Stimulated activated CD8-positive, alpha-beta memory T cell treated with anti-CD3 and anti-CD28 coated beads, Interleukin-2, amount 100 ng/mL, for 48 hours (primary cell): ENCODE results near the gene SLA2.
"Not testable (repeated sequence)": the region's sequence is repeated elsewhere in the genome, so short reads cannot be mapped to it uniquely, and the experiment has no call there.

Experiments used
- DNase-seq, 2 donors: peaks; one replicate each; pipeline ENCODE4 v3.0.0-alpha.2; 2020; ENCODE audit warnings: low read depth in 2 of 2

The SLA2 gene

DNA sequence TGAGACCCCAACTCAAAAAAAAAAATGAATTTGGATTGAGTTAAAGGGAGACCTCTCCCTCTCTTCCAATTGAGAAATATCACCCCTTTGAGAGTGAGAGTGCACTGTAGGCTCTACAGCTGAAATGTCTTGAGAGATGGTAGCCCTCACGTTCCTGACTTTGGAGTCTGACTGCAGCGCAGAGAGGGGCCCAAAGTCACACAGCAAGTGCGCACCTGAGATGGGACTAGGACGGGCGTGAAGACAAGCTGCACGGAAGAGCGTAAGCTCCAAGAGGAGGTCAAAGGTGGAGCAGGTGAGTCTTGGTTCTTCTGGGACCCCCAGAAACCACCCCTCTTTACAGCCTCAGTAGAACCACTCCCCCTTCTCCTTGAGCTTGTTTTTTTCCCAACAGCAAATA, 643 bp downstream of the SLA2 start:
- DNase-seq, result no peak

DNA sequence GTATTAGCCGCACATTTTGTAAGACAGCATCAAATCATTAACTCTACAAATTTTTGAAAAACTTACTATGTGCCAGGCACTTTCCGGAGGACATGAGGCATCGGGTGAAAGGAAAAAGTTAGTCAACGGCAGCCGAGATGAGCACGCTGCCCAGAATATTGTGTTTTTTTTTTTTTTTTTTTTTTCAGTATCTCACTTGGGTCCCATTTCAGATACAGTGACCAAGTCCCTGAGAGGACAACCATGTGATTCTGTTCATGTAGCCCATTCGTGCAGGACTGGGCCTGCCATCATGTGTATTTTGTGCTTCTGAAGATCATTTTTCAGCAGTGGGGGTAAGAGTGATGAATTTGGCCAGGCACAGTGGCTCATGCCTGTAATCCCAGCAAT, 1.3 kb downstream of the SLA2 start:
- peak in 1 of 2 donors; percentile 28 for DNase-seq

DNA sequence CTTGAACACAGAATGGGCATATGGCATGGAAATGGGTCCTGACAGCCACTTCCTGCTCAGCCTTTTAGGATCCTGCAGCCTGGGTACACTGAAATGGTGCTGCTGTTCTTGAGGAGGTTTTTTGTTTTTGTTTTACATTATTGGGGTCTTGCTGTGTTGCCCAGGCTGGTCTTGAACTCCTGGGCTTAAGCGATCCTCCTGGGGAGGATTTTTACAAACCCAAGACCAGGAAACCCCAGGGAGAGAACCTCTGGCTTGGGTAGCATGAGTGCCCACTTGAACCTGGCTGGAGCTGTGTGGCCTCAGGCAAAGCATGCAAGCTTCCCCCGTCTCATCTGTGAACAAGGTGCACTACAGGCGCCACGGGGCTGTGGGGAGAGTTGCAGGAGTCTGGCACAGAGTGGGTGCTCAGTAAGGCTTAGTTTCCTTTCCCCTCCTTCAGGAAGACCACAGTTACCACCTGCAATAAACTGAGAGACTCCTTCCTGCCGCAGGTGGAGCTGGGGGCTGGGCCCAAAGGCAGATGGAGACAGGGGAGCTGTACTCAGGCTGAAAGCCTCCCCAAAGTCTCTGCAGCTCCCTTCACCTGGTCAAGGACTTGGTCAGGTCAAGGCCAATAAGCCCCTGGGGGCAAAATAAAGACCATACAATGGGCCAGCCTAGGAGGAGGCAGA, 1.8 kb downstream of the SLA2 start:
- peak; percentile 44 to 47 for DNase-seq

DNA sequence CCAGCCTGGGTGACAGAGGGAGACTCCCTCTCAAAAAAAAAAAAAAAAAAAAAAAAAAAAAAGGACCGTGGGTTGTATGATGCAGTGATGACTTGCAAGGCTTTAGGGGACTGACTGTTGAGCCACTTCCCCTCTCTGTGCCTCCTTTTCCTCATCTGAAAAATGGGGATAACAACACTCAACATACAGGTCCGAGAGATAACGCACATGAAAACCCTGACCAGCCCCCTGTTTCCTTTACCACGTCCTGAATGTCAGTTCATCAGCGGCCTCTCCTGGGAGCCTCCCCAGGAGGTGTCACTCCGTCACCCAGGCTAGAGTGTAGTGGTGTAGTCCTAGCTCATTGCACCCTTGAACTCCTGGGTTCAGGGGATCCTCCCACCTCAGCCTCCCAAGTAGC, 3.9 kb downstream of the SLA2 start:
- no peak for DNase-seq

DNA sequence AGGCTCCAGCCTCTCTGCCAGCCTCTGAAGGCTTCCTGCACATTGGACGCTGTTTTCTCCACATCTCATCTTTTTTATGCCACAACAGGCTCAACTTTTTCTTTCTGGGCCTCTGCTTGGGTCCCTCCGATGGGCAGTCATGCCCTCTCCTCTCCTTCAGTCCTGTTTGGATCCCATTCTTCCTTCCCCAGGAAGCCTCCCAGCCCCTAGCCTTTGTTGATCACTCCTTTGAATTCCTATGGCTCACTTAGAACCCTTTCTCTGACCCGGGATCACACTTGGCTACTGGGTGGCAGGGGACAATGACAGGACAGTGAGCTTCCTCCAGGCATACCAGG, 4.5 kb downstream of the SLA2 start:
- no peak for DNase-seq

DNA sequence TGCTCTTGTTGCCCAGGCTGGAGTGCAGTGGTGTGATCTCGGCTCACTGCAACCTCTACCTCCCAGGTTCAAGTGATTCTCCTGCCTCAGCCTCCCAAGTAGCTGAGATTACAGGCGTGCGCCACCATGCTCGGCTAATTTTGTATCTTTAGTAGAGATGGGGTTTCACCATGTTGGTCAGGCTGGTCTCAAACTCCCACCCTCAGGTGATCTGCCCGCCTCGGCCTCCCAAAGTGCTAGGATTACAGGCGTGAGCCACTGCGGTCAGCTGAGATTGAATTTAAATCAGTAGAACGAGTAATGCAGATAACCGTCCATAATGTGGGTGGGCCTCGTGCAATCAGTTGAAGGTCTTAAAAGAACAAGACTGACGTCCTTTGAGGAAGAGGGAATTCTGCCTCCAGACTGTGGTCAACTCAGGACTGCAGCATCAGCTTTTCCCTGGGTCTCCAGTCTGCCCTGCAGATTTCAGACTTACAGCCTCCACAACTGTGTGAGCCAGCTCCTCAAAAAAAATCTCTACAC, 7.1 kb downstream of the SLA2 start:
- DNase-seq, result not testable (repeated sequence)

DNA sequence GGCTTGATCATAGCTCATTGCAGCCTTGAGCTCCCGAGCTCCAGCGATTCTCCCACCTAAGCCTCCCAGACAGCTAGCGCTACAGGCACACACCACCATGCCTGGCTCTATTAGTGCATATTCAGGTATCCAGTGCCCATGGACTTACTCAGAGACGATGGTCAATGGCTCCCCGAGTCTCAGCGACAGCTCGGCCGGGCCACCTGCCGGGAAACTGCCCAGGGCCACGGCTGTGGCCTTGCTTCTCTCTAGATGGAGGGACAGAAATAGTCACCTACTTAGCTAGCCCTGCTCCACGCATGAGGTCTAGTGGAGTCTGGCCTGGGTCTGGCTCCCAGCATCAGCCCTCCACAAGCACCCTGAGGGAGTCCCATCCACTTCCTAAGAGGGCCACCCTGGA, 11.7 kb downstream of the SLA2 start:
- DNase-seq, result no peak

DNA sequence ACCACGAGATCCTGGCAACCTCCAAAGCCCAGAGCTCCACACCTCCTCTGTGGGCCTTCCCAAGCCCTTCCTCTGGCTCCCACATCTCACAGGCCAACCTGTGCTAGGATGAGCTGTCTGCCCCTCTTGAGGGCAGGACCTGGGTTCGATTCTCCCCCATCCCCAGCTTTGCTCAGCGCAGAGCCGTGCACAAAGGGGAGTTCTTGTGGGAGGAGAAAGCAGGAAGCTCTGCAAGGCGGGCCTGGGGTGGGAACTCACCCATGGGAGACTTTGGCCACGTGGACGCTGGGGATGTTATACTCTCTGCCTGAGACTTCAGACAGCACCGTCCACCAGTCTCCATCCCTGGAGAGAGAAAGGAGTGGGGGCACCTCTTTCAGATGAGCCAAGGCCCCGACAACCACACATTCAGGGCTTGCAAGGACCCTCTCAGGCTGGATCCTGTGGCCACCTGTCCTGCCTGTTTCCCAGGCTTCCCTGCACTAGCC, 12.7 kb downstream of the SLA2 start:
- DNase-seq, result no peak

DNA sequence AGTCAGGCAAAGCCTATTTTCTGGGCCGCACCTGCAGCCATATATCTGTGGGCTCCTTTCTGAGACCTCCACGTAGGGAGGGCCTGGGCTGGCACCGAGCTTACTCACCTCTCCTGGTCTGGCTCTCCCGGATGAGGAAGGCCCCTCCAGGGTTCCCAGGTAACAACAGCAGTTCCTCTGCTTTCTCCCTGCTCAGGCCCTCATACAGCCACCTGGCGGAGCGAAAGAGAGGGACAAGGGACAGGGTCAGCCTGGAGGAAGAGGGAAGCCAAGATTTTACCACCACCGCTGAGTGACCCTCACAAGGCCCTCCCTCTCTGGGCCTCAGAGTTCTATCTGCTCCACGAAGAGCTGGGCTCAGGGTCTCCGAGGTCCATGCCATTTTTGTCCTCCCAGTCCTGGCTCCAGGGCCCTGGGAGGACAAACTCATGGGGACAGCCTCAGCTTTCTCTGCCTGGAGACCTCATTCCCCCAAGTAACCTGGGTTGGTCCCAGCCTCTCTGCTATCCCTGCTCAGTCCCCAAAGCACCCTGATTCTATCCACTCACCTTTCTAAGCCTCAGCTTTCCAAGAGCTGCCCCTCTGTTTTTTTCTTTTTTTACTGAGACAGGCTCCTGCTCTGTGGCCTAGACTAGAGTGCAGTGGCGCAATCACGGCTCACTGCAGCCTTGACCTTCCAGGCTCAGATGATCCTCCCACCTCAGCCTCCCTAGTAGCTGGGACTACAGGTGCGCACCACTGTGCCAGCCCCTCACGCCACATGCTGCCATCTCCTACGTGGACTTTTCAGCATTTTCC, 13.3 kb downstream of the SLA2 start:
- no peak for DNase-seq

DNA sequence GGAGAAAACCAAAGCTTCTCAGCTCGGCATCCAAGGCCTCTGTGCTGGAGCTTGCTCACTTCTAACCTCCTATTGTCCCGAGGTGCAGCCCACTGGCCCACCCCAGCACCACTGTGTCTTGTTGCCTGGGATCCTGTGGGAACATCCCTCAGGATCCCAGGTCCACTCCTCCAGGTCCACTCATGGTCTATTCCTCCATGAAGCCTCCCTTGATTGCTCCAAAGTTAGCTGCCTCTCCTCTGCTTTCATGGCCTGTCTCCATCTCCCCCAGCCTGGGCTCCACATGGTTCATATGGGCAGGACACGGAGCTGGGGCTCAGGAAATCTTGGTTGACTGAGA, 13.9 kb downstream of the SLA2 start:
- DNase-seq, result no peak

DNA sequence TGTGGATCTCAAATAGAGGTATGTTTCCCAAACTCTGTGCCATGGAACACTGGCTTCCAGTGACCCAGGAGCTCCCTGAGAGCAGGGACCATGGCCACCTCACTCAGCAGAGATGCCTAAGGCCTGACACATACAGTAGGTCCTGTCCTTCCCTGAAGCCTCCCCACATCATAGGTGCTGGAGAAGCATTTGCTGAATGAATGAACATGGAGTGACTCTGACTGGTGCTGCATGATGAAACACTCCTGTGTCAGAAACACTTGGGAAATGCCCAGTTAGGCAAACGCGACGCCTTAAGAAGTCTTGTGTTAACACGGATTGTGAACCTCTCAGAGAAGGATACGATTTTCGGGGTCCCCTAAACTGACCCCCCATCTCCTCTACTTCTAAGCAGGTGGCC, 14.3 kb downstream of the SLA2 start:
- no peak for DNase-seq

DNA sequence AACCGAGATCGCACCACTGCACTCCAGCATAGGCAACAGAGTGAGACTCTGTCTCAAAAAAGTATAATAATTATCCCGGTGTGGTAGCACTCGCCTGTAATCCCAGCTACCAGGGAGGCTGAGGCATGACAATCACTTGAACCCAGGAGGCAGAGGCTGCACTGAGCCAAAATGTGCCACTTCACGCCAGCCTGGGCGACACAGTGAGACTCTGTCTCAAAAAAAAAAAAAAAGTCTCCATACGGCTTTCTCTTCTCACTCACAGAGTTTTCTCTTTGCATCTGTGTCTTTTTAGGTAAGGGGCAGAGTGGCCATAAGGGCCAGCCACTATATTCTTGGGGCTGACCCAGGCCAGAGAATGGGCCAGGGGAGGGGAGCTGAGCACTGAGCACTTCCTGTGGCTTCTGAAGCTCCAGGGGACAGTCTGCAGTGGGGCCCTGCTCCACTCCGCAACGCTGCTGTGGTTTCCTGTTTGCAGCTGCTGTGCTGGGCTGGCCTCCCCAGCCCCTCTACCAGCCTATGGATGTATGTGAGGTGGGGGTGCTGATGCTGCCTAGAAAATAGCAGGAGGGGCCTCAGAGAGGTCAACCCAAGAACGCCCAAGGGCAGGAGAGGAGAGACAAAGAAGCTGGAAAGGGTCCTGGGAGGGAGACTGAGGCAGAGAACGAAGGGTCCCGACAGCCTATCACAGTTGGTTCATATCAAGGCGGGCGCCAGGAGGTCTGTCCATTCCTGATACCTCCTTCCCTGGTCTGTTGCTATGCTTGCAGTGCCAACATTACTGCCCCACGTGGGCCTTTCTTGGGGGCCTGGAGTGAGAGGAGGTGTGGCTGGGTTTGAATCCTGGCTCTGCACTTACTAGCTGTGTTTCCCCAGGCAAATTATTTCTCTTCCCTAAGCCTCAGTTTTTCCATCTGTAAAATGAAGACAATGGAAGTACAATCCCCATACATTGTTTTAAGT, 16.0 kb downstream of the SLA2 start:
- peak; percentile 33 to 40 for DNase-seq

DNA sequence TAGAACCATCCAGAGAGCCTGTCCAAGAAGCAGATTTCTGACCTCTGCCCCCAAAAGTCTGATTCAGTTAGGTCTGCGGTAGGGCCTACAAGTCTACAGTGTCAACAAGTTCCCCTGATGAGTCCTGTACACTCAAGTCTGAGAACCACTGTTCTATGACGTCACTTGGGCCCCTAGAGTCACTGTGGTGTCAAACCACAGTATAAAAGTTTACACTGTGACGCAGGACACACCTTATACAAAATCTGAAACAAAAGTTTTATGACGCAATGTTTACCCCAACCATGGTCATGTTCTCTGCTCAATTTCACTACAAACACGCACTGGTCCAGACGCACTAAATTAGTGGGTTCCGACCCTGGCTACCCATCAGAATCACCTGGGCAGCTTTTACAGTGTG, 17.9 kb downstream of the SLA2 start:
- DNase-seq, result no peak

DNA sequence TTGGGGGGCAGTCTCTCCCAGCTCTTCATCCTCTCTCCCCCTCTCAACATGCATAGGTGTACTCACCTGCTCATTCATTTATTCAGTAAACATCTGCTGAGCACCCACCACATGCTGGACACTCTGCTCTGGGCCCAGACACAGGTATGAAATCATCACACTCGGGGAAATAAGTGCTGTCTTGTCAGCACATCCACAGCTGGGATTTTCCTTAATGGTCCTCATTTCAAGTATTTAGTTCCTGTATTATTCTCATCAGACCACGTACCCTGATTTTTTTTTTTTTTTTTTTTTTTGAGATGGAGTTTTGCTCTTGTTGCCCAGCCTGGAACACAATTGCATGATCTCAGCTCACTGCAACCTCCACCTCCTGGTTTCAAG, 21.1 kb downstream of the SLA2 start:
- no peak for DNase-seq

DNA sequence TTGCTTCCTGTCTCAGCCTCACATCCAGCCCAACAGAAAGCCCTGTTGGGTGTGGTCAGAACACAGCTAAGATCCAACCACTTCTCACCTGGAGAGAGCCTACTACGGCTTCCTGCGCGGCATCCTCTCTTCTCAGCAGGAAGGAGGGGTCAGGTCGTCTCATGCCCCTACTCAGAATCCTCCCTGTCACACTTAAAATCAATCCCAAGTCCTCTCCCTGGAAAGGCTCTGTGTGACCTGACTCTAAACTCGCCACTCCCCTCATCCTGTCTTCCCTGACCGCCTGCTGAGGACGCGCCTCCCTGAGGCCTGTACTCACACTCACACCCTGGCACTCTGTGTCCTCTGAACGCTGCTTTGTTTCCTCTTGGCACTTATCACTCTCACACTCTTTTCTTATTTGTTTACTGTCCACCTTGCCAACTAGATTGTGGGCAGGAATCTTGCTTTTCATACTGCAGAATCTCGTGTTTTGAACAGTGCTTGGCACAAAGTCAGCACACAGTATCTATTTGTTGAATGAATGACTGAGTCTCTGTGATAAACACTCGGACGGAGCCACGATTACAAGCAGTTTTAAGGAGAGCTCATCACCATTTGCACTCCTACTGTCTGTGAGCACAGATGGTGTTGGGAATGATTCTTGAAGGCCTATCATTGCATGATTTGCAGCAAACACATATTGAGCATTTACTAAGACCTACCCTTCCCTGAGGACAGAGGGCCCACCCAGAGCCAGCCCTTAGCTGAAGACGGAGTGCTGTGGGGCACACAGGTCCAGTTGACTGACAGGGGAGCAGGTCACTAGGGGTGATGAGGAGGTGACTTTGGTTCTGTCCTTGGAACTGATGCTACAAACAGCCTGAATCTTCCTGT, 21.7 kb downstream of the SLA2 start:
- no peak for DNase-seq

DNA sequence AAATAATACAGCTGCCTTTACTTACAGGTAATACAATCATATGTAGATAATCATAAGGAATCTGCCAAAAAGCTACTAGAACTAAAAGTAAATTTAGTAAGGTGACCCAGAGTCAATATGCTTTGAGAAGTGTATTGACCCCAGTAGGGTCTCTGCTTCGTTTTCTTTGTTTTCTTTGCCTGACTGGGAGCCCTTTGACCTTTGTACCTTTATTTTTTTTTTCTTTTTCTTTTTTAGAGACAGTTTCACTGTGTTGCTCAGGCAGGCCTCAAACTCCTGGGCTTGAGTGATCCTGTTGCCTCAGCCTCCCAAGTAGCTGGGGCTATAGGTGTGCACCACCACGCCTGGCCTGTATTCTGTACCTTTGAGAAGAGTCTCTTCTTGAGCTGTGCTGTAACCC, 22.6 kb downstream of the SLA2 start:
- DNase-seq, result no peak

DNA sequence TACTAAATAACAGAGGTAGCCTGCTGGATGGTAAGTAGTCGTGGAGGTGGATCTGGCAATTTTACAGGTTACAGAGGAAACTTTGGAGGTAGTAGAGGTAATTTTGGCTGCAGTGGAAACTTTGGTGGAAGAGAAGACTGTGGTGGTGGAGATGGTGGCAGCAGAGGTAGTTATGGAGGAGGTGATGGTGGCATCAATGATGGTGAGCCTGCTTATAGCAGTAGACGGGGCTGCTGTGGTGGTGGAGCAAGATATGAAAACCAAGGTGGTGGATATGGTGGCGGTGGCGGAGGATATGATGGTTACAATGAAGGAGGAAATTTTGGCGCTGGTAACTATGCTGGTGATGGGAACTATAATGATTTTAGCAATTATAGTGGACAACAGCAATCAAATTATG, 25.1 kb downstream of the SLA2 start:
- no peak for DNase-seq

DNA sequence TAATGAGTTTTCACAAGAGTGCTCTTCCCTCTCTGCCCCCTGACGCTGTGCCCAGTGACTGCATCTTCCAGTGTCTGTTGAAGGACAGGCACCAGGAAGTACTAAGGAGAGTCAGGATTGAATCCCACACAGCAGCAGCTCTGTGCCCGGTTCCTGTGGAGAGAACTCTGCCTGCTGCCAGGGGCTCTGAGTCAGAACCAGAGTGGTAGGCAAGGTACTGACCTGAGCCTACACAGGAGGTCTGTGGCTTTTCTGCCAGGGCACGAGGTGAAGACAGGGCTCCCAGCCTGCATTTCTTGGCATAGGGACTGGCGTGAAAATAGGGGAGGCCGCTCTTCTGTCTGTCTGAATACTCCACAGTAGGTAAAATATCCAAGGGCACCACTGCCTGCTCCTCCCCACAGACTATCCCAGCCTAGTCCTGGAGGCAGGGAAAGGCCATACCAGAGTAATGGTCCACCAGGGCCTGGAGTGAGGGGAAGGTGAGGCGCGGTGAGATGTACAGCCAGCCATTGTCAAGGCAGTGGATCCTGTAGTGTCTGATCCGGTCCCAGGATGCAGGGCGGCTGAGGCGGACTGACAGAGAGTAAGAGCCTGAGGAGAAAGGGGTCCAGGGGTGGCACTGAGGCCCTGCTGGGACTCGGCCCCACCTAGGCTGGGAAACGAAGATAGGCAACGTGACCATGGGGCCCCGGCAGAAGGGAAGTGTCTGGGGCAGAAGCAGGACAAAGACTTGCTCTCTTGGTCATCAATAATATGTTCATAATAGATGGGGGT, 31.0 kb downstream of the SLA2 start:
- no peak for DNase-seq

DNA sequence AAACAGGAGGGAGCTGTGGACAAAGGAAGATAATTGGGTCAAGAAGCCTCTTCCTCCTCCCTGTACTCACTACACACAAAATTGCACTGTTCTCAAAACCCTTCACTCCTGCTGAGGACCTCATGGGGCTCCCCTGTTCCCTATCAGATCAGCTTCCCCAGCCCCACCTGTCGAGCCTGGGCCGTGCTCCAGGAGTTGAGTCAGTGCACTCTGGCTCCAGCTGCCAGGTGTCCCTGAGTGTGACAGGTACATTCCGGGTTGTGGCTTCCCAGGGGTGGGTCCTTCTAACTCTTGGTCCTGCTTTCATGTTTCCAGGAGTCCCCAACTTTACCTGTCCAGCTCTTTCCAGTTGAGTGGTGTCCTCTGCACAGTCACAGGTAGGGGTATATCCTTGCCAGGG, 32.0 kb downstream of the SLA2 start:
- DNase-seq, result no peak

DNA sequence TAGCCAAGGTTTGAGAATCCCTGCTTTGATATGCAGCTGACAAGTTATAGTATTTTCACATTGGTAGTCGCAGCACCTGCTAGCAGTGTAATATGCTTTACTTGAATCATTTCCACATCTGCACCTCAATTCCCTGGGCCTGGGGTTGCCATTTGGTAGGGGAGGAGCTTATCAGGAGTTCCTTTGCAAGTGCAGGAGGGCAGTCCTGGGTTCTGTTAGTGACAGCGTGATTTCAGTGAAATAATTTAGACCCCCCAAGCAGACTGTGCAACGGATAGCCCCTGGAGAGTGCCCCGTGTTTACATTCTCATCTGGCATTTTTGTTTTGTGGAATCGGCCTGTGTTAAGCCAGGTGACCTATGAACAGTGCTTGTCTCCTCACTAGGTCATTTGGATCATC, 34.4 kb downstream of the SLA2 start:
- no peak for DNase-seq

DNA sequence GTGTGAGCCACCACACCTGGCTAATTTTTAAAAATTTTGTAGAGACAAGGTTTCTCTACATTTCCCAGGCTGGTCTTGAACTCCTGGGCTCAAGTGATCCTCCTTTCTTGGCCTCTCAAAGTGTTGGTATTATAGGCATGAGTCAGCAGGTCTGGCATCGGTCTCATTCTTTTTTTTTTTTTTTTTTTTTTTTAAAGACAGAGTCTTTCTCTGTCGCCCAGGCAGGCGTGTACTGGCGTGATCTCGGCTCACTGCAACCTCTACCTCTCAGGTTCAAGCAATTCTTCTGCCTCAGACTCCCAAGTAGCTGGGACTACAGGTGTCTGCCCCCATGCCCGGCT, 37.6 kb downstream of the SLA2 start:
- DNase-seq, result not testable (repeated sequence)
